Activated CD4-positive, alpha-beta T cell treated with anti-CD3 and anti-CD28 coated beads for 24 hours (primary cell): ENCODE data around the gene ZNF784.

Source experiments
- DNase-seq, 2 donors: peaks; one replicate each; pipeline ENCODE4 v3.0.0-alpha.2; 2020; ENCODE audit warnings: low read depth in 2 of 2

The ZNF784 gene

DNA sequence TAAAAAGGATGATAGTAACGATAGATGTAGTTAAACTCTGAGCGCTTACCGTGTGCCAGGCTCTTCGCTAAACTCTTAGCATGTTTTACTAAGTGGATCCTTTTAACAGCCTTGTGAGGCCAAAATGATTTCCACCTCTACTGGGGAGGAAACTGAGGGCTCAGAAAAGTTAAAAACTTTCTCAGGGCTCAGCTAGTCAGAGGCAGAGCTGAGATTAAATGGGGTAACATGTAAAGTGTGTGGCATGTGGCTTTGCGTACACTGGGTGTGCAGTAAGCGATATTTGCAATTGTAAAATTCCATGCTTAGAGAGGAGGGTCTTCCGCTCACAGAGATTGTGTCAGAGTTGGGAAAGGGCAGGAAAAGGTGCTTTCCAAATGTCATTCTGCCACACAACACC is 32.2 kb upstream of the ZNF784 start:
- no peak for DNase-seq

GRCh38 chr19:55655648-55656040 is 31.3 kb upstream of the ZNF784 start:
- no peak for DNase-seq

DNA sequence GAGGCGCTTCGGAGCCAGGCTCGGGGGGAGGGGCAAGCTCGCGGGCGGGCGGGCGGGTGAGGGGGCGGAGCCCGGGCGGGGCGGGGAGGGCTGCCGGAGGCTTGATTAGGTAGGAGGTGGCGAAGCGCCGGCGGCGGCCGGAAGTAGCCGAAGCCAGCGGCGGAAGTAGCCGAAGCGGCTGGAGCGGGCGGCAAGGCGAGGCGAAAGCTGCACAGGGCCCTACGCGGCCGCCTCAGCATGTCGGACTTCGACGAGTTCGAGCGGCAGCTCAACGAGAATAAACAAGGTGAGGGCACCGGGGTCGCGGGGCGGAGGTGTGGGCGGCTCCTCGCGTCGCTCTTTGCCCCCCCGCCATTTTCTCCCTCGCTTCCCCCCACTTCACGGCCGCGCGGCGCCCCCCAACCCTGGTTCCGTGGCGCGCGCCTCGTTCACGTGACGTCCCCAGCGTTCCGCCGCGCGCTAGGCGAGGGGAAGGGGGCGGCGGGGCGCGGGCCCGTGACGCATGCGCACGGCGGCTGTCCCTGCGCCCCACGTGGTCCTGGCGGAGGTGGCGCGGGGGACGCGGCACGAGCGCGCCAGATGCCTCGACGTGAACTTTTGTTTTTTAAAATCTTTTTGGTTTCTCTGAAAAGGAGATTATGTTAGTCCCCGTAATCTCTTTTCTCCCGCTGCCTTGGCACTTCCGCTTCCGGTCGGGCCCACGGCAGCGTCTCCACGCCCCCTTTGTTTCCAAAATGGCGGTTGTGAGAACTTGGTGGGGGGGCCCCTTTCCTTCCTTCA is 30.7 kb upstream of the ZNF784 start, which contains the start of gene U2AF2:
Gene U2AF2, plus strand, starts transcription at position 168 of the 780 bp plus-strand sequence. Its CDS starts 70 bp downstream, at position 238.
- peak; percentile 94 to 97 for DNase-seq

GRCh38 chr19:55654323-55654867 is 30.0 kb upstream of the ZNF784 start:
- peak; percentile 99 for DNase-seq

DNA sequence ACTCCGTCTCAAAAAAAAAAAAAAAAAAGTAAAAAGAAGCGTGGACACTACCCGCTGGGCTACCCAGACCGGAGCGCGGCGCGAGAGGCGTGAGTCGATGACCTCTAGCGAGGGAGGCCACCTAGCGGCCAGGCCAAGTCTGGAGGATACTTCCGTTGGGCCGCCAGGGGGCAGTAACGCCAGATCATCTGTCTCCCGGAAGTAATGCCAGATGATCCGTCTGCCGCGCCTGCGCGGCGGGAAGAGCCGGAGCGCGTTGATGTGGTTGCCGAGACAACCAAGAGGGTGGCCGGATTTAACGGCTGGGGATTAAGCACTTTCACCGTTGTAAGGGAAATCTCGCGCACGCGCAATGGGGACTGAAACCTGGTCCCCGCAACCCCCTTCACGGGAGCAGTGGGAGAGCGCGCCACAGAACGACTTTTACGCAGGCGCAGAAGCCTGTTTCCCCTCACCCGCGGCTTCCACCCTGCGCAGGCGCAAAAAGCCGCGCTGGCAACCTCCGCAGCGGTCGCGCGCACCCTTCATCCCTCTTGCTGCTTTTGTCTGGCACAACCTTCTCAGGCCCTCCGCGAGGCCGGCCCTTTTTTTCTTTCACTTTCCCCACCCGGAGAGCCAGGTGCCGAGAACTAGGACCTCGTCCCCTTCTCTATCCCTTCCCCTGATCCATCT is 29.4 kb upstream of the ZNF784 start:
- peak; percentile 94 to 98 for DNase-seq

DNA sequence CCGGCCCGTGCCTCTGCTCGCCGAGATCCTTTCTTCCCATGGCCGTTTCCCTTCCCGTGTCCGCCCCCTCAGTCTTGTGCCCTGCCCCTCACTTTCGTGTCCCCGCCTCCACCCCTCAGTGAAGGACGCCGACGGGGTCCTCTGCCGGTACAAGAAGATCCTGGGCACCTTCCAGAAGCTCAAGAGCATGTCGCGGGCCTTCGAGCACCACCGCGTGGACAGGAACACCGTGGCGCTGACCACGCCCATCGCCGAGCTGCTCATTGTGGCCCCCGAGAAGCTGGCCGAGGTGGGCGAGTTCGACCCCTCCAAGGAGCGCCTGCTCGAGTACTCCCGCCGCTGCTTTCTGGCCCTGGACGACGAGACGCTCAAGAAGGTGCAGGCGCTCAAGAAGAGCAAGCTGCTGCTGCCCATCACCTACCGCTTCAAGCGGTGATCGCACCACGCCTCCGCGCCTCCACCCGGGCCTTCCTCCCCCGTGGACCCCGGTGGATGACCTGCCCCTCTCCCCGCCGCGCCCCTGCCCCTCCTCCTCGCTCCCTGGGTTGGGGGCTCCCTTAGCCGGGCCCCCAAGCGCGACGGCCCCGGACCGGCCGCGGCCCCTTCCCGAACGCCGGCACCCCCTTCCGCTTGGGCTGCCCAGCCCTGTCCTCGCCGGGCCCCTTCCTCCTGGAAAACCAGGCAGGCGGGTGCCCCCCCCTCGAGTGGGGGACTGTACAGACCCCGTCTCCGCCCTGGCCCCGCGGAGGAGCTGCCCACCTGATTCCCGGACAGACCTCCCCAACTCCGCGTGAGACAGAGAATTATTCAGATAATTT is 28.2 kb upstream of the ZNF784 start:
- no peak for DNase-seq

GRCh38 chr19:55651236-55651635 is 26.9 kb upstream of the ZNF784 start:
- no peak for DNase-seq

- DNase-seq: no peak
Observed at GRCh38 chr19:55650602-55651230, 26.4 kb upstream of the ZNF784 start.

- DNase-seq: no peak
Observed at GRCh38 chr19:55650126-55650557, 25.8 kb upstream of the ZNF784 start.

DNA sequence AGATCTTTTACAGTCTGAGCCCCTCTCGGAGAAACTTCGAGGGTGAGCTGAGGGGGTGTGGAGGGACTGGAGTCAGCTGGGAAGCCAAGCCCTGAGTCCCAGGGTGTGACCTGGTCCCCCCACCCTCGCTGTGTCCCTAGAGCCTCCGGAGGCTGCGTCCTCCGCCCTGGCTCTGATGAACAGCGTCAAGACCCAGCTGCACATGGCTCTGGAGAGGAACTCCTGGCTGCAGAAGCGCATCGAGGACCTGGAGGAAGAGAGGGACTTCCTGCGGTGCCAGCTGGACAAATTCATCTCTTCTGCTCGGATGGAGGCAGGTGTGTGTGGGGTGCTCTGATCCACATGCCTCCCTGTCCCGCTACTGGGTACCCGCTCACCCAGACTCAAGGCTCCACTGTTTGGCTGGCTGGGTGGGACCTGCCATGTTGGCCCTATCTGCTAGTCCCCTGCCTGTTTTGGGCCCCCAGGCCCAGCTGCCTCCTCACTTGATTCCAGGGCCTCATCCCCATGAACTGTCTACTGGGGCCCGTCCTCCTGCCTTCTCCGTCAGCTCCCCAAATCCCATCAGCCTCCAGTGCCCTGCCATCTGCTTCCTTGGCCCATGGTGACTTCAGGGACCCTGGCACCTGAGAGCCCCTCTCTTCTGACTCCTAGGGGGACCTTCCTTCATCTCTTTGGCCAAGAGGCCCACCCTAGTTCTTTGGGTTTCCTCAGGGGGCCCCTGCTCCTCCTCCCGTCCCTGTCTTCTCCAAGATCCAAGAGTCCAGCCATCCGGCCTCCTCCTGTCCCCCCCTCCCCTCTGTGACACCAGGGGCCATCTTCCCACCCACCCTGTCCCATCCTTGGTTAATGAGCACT is 25.1 kb upstream of the ZNF784 start:
- no peak for DNase-seq

GRCh38 chr19:55648585-55649267 is 24.4 kb upstream of the ZNF784 start:
- no peak for DNase-seq

GRCh38 chr19:55647732-55648584 is 23.6 kb upstream of the ZNF784 start, which contains the start of gene CCDC106:
TSS of gene CCDC106 (plus strand) at chr19:55648212. CDS start at chr19:55649047, 835 bp downstream.
- peak in 1 of 2 donors; percentile 34 for DNase-seq

GRCh38 chr19:55646889-55647731 is 22.7 kb upstream of the ZNF784 start:
- no peak for DNase-seq

- DNase-seq: no peak
Observed at GRCh38 chr19:55645512-55645881, 21.1 kb upstream of the ZNF784 start.

GRCh38 chr19:55644842-55645511 is 20.6 kb upstream of the ZNF784 start:
- DNase-seq: no peak

GRCh38 chr19:55644191-55644833 is 19.9 kb upstream of the ZNF784 start:
- DNase-seq: no peak

GRCh38 chr19:55643887-55644176 is 19.5 kb upstream of the ZNF784 start:
- no peak for DNase-seq
